Neural cell (in vitro differentiated cells): ENCODE data around the gene SMG1. TPM values are rescaled to one million over a fixed set of nuclear protein-coding genes. Genes with fewer than 3 reads are reported as not detected.

Experiments used
- H2AFZ ChIP-seq: fragments of 200-600, 300-800 bp; sonication (generic), shearing (Covaris generic); 2 replicates; pipeline ENCODE4 v1.6.0; 2014; ENCODE audit warnings: low read depth, mild to moderate bottlenecking, antibody characterized with exemption, low read length, moderate library complexity
- H3F3A ChIP-seq: fragments of 200-600 bp; shearing (Covaris generic); 2 replicates; pipeline ENCODE4 v1.6.1; 2016; ENCODE audit warnings: mild to moderate bottlenecking, moderate library complexity, mixed read lengths, antibody characterized with exemption, low read length; ENCODE audit not compliant: insufficient read depth, poor library complexity, severe bottlenecking
- H3K27ac ChIP-seq: fragments of 200-600, 300-800 bp; sonication (generic), shearing (Covaris generic); 2 replicates; pipeline ENCODE4 v1.5.1; 2014; ENCODE audit warnings: mild to moderate bottlenecking, low read length, moderate library complexity
- H3K27me3 ChIP-seq: fragments of 300-800, 200-600 bp; sonication (generic), shearing (Covaris generic); 2 replicates; pipeline ENCODE4 v1.6.0; 2014; ENCODE audit warnings: mild to moderate bottlenecking, low read depth, low read length, moderate library complexity; ENCODE audit not compliant: insufficient read depth
- H3K36me3 ChIP-seq: fragments of 300-800, 200-600 bp; sonication (generic), shearing (Covaris generic); 2 replicates; pipeline ENCODE4 v1.5.1; 2014; ENCODE audit warnings: mild to moderate bottlenecking, antibody characterized with exemption, low read length, moderate library complexity; ENCODE audit not compliant: insufficient read depth
- H3K4me2 ChIP-seq: fragments of 300-800, 200-600 bp; sonication (generic), shearing (Covaris generic); 2 replicates; pipeline ENCODE4 v1.6.0; 2014; ENCODE audit warnings: mild to moderate bottlenecking, low read length
- H3K4me3 ChIP-seq: fragments of 300-800, 200-600 bp; sonication (generic), shearing (Covaris generic); 2 replicates; pipeline ENCODE4 v1.5.1; 2014; ENCODE audit warnings: mild to moderate bottlenecking, low read length, moderate library complexity
- H3K79me2 ChIP-seq: fragments of 200-600 bp; shearing (Covaris generic); replicated peaks from 2 replicates; pipeline ENCODE4 v1.6.0; 2014; ENCODE audit warnings: mild to moderate bottlenecking, low read length, moderate library complexity; ENCODE audit not compliant: insufficient read depth
- H3K9ac ChIP-seq: fragments of 300-800, 200-600 bp; sonication (generic), shearing (Covaris generic); 2 replicates; pipeline ENCODE4 v1.6.1; 2016; ENCODE audit warnings: mild to moderate bottlenecking, low read length, mixed read lengths
- H3K9me2 ChIP-seq: fragments of 200-600 bp; shearing (Covaris generic); 2 replicates; pipeline ENCODE4 v1.6.1; 2016; ENCODE audit warnings: mild to moderate bottlenecking, low read length, mixed read lengths; ENCODE audit not compliant: insufficient read depth
- H3K9me3 ChIP-seq: fragments of 200-600, 300-800 bp; sonication (generic), shearing (Covaris generic); 2 replicates; pipeline ENCODE4 v1.6.1; 2016; ENCODE audit warnings: mild to moderate bottlenecking, mixed run types, low read length, moderate library complexity, mixed read lengths
- H4K20me1 ChIP-seq: fragments of 200-600 bp; shearing (Covaris generic); 2 replicates; pipeline ENCODE4 v1.6.1; 2016; ENCODE audit warnings: mild to moderate bottlenecking, mixed run types; ENCODE audit not compliant: insufficient read depth
- CTCF ChIP-seq: fragments of 450-650 bp; IDR thresholded peaks from 2 replicates; pipeline ENCODE4 v1.5.1; 2014; ENCODE audit warnings: antibody characterized with exemption, mild to moderate bottlenecking, moderate library complexity; ENCODE audit not compliant: poor library complexity, severe bottlenecking
- EP300 ChIP-seq: fragments of 450-650 bp; conservative IDR thresholded peaks from 2 replicates; pipeline ENCODE4 v1.6.1; 2014; ENCODE audit warnings: antibody characterized with exemption, mild to moderate bottlenecking, moderate library complexity; ENCODE audit not compliant: poor library complexity, severe bottlenecking
- EZH2 ChIP-seq: fragments of 200-600, 300-800 bp; shearing (Covaris generic), sonication (generic); IDR thresholded peaks from 2 replicates; pipeline ENCODE4 v1.6.1; 2014; ENCODE audit warnings: antibody characterized with exemption, low read length, borderline replicate concordance, mild to moderate bottlenecking; ENCODE audit not compliant: insufficient read depth, poor library complexity, severe bottlenecking
- MXI1 ChIP-seq: fragments of 450-650 bp; conservative IDR thresholded peaks from 2 replicates; pipeline ENCODE4 v1.6.1; 2014; ENCODE audit warnings: antibody characterized with exemption, mild to moderate bottlenecking; ENCODE audit not compliant: poor library complexity, severe bottlenecking
- POLR2AphosphoS5 ChIP-seq: IDR thresholded peaks from 2 replicates; pipeline ENCODE4 v1.6.1; 2012
- RAD21 ChIP-seq: fragments of 450-650 bp; conservative IDR thresholded peaks from 2 replicates; pipeline ENCODE4 v1.6.1; 2014; ENCODE audit warnings: antibody characterized with exemption, mild to moderate bottlenecking, moderate library complexity
- REST ChIP-seq: IDR thresholded peaks from 2 replicates; pipeline ENCODE4 v1.6.1; 2012; ENCODE audit warnings: borderline replicate concordance
- SMC3 ChIP-seq: fragments of 450-650 bp; conservative IDR thresholded peaks from 2 replicates; pipeline ENCODE4 v1.6.1; 2014; ENCODE audit warnings: antibody characterized with exemption, mild to moderate bottlenecking, moderate library complexity; ENCODE audit not compliant: poor library complexity
- TAF1 ChIP-seq: IDR thresholded peaks from 2 replicates; pipeline ENCODE4 v1.6.1; 2012; ENCODE audit warnings: low read depth
- polyA plus RNA-seq: library from polyadenylated mRNA; depleted of rRNA; stranded (reverse); fragments of >200 nt; gene quantifications from 2 replicates; pipeline ENCODE4 v1.2.3, GENCODE V29; 2014

The SMG1 gene
- polyA plus RNA-seq, 1 donor from 2014 or later = 26.3 TPM

GRCh38 chr16:18834864-18835263 is 91.3 kb downstream of the SMG1 start:
- Histone ChIP-seq H3K27me3 (no peaks in the 10 kb centered on the region), H4K20me1 (no peaks in the 10 kb centered on the region), H3F3A (no peaks in the 10 kb centered on the region), H3K4me2 (no peak overlapping the region), H3K9me3 (no peaks in the 10 kb centered on the region), H3K4me3 (no peak overlapping the region), H3K79me2 (no peaks in the 10 kb centered on the region), H3K9me2 (no peaks in the 10 kb centered on the region), H3K9ac (no peak overlapping the region), H3K27ac (no peak overlapping the region), H2AFZ (no peak overlapping the region), H3K36me3 (peaks cover 34% of the 10 kb centered on the region)
- TF ChIP-seq EZH2 (no peak), EP300 (no peak), TAF1 (no peak), REST (no peak), CTCF (no peak), SMC3 (no peak)

GRCh38 chr16:18833707-18834505 is 92.3 kb downstream of the SMG1 start:
- H3K79me2 ChIP-seq = no peaks in the 10 kb centered on the region
- TF ChIP-seq TAF1 = no peak
- no peak for TF ChIP-seq POLR2AphosphoS5
- no peak for TF ChIP-seq RAD21
- no peak for TF ChIP-seq REST
- no peak for TF ChIP-seq EZH2
- TF ChIP-seq EP300 = no peak
- TF ChIP-seq MXI1 = no peak
- no peak for TF ChIP-seq SMC3
- no peak for TF ChIP-seq CTCF
- H3K4me3 ChIP-seq = no peak overlapping the region
- H3K36me3 ChIP-seq = peaks cover 34% of the 10 kb centered on the region
- no peaks in the 10 kb centered on the region for H3F3A ChIP-seq
- H3K4me2 ChIP-seq = no peak overlapping the region
- H3K9me2 ChIP-seq = no peaks in the 10 kb centered on the region
- no peak overlapping the region for H3K27ac ChIP-seq
- H3K9ac ChIP-seq = no peak overlapping the region
- H3K27me3 ChIP-seq = no peaks in the 10 kb centered on the region
- H3K9me3 ChIP-seq = no peaks in the 10 kb centered on the region
- no peaks in the 10 kb centered on the region for H4K20me1 ChIP-seq
- no peak overlapping the region for H2AFZ ChIP-seq
